GM23338 (cell line): ENCODE results near the gene PITPNC1. TPM values are rescaled to one million over a fixed set of nuclear protein-coding genes. Genes with fewer than 3 reads are reported as not detected.

Experiments
- ATAC-seq: fragments of 200-7000 bp; cut with Tn5 transposase; 3 replicates; pipeline ENCODE4 v1.9.1; 2020
- DNase-seq: peaks from one replicate; pipeline ENCODE4 v3.0.0-alpha.2; 2015; ENCODE audit warnings: low spot score
- H2AFZ ChIP-seq: fragments of 200-600 bp; sonication (generic); 2 replicates; pipeline ENCODE4 v1.8.0; 2016; ENCODE audit warnings: antibody characterized with exemption, mild to moderate bottlenecking, moderate library complexity
- H3F3A ChIP-seq: fragments of 200-600 bp; sonication (generic); replicated peaks from 2 replicates; pipeline ENCODE4 v1.8.0; 2017; ENCODE audit warnings: antibody characterized with exemption, mixed run types, low read depth
- H3K27ac ChIP-seq: fragments of 200-600 bp; sonication (generic); 2 replicates; pipeline ENCODE4 v1.6.1; 2016; ENCODE audit warnings: low read depth
- H3K27me3 ChIP-seq: fragments of 200-600 bp; sonication (generic); 2 replicates; pipeline ENCODE4 v1.8.0; 2016; ENCODE audit warnings: mild to moderate bottlenecking, mixed run types, moderate library complexity; ENCODE audit not compliant: insufficient read depth
- H3K36me3 ChIP-seq: fragments of 200-600 bp; sonication (generic); 2 replicates; pipeline ENCODE4 v1.8.0; 2016; ENCODE audit warnings: mild to moderate bottlenecking; ENCODE audit not compliant: insufficient read depth
- H3K4me1 ChIP-seq: fragments of 200-600 bp; sonication (generic); 2 replicates; pipeline ENCODE4 v1.8.0; 2016; ENCODE audit warnings: mild to moderate bottlenecking, moderate library complexity; ENCODE audit not compliant: insufficient read depth
- H3K4me2 ChIP-seq: fragments of 200-600 bp; sonication (generic); 2 replicates; pipeline ENCODE4 v1.7.1; 2017; ENCODE audit warnings: mixed run types
- H3K4me3 ChIP-seq: fragments of 200-600 bp; sonication (generic); 2 replicates; pipeline ENCODE4 v1.6.1; 2016; ENCODE audit warnings: mixed run types
- H3K79me2 ChIP-seq: fragments of 200-600 bp; sonication (generic); replicated peaks from 2 replicates; pipeline ENCODE4 v1.8.0; 2017; ENCODE audit warnings: mild to moderate bottlenecking; ENCODE audit not compliant: insufficient read depth
- H3K9me2 ChIP-seq: fragments of 200-600 bp; sonication (generic); 2 replicates; pipeline ENCODE4 v1.8.0; 2017; ENCODE audit not compliant: insufficient read depth
- H4K20me1 ChIP-seq: fragments of 200-600 bp; sonication (generic); replicated peaks from 2 replicates; pipeline ENCODE4 v1.8.0; 2017; ENCODE audit warnings: mild to moderate bottlenecking; ENCODE audit not compliant: insufficient read depth
- H3K27ac Mint-ChIP-seq: 2 replicates; pipeline ENCODE4 v1.8.0; 2020; ENCODE audit warnings: inconsistent platforms, mild to moderate bottlenecking, moderate library complexity, mixed read lengths
- H3K27me3 Mint-ChIP-seq: 3 replicates; pipeline ENCODE4 v1.8.0; 2022; ENCODE audit warnings: low read depth, mild to moderate bottlenecking, moderate library complexity, mixed read lengths, inconsistent platforms; ENCODE audit not compliant: insufficient read depth, poor library complexity
- H3K36me3 Mint-ChIP-seq: 3 replicates; pipeline ENCODE4 v1.8.0; 2021; ENCODE audit warnings: low read depth, mild to moderate bottlenecking, inconsistent platforms, moderate library complexity, mixed read lengths
- H3K4me1 Mint-ChIP-seq: 3 replicates; pipeline ENCODE4 v1.8.0; 2020; ENCODE audit warnings: mild to moderate bottlenecking, inconsistent platforms, mixed read lengths
- H3K4me3 Mint-ChIP-seq: 3 replicates; pipeline ENCODE4 v1.8.0; 2021; ENCODE audit warnings: moderate library complexity, mild to moderate bottlenecking, inconsistent platforms, mixed read lengths
- H3K9me3 Mint-ChIP-seq: 3 replicates; pipeline ENCODE4 v1.8.0; 2020; ENCODE audit warnings: moderate library complexity, mild to moderate bottlenecking, inconsistent platforms, mixed read lengths
- CREB1 ChIP-seq: fragments of 250-450 bp; sonication (Bioruptor Pico); IDR thresholded peaks from 2 replicates; pipeline ENCODE4 v1.5.0; 2020; ENCODE audit warnings: low read depth, mild to moderate bottlenecking, moderate library complexity
- EZH2 ChIP-seq: fragments of 200-600 bp; sonication (generic); IDR thresholded peaks from one replicate; pipeline ENCODE4 v1.8.0; 2017; ENCODE audit warnings: antibody characterized with exemption, mild to moderate bottlenecking, low read depth; ENCODE audit not compliant: unreplicated experiment
- NANOG ChIP-seq: IDR thresholded peaks from 2 replicates; pipeline ENCODE4 v1.6.1; 2016; ENCODE audit warnings: antibody characterized with exemption, borderline replicate concordance
- POLR2AphosphoS5 ChIP-seq: IDR thresholded peaks from 2 replicates; pipeline ENCODE4 v1.6.1; 2016; ENCODE audit warnings: antibody characterized with exemption, low read depth
- STAT1 ChIP-seq: IDR thresholded peaks from one replicate; pipeline ENCODE4 v1.6.1; 2016; ENCODE audit warnings: antibody characterized with exemption; ENCODE audit not compliant: unreplicated experiment
- polyA plus RNA-seq: library from polyadenylated mRNA; unstranded; fragments of >200 nt; fragmentation: Nextera tagmentation; extraction: Ambion mirVana; gene quantifications from 2 replicates; pipeline ENCODE4 v1.2.1, GENCODE V29; 2016
- total RNA-seq: library from RNA; depleted of rRNA; stranded (reverse); fragments of >200 nt; shearing (Covaris generic); gene quantifications from 2 replicates; pipeline ENCODE4 v1.2.3, GENCODE V29; 2014
- TF ChIP-seq, protein P1 (sequence below): IDR thresholded peaks from one replicate; pipeline ENCODE4 v1.6.1; 2018; ENCODE audit warnings: antibody characterized with exemption; ENCODE audit not compliant: unreplicated experiment
- TF ChIP-seq, protein P2 (sequence below): fragments of 250-450 bp; sonication (Bioruptor Pico); IDR thresholded peaks from 2 replicates; pipeline ENCODE4 v1.5.0; 2020; ENCODE audit warnings: mild to moderate bottlenecking, moderate library complexity
- TF ChIP-seq, protein P3 (sequence below), 2 experiments: fragments of 200-600 bp in 1 of 2; sonication (generic) in 1 of 2; conservative IDR thresholded peaks; 2 replicates each; pipeline versions ENCODE4 v1.5.1 to v1.6.1; 2016 to 2017; ENCODE audit warnings: antibody characterized with exemption in 2 of 2, low read depth in 2 of 2, mild to moderate bottlenecking in 2 of 2, moderate library complexity in 1 of 2

The PITPNC1 gene
- total and polyA plus RNA-seq, 2 experiments from 2014 or later, result 23.0 to 32.6 TPM

DNA sequence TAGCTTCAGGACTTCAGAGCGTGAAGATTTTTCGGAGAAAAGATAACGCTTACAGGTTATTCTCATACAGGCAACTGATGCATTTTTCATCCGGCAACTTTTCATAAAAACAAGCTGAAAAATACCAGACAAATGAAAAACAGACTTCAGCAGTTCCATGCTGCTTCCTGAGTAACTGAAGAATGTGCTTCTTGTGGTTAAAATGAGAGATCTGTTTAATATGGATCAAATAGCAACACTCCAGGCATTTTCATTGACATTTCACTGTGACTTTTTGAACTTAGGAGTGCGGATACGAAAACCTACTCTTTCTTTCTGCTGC lies 705 bp upstream of the PITPNC1 start:
- H2AFZ ChIP-seq, result peak overlapping the region; percentile 99
- TF ChIP-seq NANOG (no peak), EZH2 (no peak), STAT1 (no peak), POLR2AphosphoS5 (no peak), CREB1 (CRISPR knock-in tag) (no peak)
- TF ChIP-seq, protein P1, sequence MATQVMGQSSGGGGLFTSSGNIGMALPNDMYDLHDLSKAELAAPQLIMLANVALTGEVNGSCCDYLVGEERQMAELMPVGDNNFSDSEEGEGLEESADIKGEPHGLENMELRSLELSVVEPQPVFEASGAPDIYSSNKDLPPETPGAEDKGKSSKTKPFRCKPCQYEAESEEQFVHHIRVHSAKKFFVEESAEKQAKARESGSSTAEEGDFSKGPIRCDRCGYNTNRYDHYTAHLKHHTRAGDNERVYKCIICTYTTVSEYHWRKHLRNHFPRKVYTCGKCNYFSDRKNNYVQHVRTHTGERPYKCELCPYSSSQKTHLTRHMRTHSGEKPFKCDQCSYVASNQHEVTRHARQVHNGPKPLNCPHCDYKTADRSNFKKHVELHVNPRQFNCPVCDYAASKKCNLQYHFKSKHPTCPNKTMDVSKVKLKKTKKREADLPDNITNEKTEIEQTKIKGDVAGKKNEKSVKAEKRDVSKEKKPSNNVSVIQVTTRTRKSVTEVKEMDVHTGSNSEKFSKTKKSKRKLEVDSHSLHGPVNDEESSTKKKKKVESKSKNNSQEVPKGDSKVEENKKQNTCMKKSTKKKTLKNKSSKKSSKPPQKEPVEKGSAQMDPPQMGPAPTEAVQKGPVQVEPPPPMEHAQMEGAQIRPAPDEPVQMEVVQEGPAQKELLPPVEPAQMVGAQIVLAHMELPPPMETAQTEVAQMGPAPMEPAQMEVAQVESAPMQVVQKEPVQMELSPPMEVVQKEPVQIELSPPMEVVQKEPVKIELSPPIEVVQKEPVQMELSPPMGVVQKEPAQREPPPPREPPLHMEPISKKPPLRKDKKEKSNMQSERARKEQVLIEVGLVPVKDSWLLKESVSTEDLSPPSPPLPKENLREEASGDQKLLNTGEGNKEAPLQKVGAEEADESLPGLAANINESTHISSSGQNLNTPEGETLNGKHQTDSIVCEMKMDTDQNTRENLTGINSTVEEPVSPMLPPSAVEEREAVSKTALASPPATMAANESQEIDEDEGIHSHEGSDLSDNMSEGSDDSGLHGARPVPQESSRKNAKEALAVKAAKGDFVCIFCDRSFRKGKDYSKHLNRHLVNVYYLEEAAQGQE, result no peak
- TF ChIP-seq, protein P2, sequence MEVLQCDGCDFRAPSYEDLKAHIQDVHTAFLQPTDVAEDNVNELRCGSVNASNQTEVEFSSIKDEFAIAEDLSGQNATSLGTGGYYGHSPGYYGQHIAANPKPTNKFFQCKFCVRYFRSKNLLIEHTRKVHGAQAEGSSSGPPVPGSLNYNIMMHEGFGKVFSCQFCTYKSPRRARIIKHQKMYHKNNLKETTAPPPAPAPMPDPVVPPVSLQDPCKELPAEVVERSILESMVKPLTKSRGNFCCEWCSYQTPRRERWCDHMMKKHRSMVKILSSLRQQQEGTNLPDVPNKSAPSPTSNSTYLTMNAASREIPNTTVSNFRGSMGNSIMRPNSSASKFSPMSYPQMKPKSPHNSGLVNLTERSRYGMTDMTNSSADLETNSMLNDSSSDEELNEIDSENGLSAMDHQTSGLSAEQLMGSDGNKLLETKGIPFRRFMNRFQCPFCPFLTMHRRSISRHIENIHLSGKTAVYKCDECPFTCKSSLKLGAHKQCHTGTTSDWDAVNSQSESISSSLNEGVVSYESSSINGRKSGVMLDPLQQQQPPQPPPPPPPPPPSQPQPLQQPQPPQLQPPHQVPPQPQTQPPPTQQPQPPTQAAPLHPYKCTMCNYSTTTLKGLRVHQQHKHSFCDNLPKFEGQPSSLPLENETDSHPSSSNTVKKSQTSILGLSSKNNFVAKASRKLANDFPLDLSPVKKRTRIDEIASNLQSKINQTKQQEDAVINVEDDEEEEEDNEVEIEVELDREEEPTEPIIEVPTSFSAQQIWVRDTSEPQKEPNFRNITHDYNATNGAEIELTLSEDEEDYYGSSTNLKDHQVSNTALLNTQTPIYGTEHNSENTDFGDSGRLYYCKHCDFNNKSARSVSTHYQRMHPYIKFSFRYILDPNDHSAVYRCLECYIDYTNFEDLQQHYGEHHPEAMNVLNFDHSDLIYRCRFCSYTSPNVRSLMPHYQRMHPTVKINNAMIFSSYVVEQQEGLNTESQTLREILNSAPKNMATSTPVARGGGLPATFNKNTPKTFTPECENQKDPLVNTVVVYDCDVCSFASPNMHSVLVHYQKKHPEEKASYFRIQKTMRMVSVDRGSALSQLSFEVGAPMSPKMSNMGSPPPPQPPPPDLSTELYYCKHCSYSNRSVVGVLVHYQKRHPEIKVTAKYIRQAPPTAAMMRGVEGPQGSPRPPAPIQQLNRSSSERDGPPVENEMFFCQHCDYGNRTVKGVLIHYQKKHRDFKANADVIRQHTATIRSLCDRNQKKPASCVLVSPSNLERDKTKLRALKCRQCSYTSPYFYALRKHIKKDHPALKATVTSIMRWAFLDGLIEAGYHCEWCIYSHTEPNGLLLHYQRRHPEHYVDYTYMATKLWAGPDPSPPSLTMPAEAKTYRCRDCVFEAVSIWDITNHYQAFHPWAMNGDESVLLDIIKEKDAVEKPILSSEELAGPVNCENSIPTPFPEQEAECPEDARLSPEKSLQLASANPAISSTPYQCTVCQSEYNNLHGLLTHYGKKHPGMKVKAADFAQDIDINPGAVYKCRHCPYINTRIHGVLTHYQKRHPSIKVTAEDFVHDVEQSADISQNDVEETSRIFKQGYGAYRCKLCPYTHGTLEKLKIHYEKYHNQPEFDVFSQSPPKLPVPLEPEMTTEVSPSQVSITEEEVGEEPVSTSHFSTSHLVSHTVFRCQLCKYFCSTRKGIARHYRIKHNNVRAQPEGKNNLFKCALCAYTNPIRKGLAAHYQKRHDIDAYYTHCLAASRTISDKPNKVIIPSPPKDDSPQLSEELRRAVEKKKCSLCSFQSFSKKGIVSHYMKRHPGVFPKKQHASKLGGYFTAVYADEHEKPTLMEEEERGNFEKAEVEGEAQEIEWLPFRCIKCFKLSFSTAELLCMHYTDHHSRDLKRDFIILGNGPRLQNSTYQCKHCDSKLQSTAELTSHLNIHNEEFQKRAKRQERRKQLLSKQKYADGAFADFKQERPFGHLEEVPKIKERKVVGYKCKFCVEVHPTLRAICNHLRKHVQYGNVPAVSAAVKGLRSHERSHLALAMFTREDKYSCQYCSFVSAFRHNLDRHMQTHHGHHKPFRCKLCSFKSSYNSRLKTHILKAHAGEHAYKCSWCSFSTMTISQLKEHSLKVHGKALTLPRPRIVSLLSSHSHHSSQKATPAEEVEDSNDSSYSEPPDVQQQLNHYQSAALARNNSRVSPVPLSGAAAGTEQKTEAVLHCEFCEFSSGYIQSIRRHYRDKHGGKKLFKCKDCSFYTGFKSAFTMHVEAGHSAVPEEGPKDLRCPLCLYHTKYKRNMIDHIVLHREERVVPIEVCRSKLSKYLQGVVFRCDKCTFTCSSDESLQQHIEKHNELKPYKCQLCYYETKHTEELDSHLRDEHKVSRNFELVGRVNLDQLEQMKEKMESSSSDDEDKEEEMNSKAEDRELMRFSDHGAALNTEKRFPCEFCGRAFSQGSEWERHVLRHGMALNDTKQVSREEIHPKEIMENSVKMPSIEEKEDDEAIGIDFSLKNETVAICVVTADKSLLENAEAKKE (CRISPR knock-in tag), result no peak
- TF ChIP-seq, protein P3, sequence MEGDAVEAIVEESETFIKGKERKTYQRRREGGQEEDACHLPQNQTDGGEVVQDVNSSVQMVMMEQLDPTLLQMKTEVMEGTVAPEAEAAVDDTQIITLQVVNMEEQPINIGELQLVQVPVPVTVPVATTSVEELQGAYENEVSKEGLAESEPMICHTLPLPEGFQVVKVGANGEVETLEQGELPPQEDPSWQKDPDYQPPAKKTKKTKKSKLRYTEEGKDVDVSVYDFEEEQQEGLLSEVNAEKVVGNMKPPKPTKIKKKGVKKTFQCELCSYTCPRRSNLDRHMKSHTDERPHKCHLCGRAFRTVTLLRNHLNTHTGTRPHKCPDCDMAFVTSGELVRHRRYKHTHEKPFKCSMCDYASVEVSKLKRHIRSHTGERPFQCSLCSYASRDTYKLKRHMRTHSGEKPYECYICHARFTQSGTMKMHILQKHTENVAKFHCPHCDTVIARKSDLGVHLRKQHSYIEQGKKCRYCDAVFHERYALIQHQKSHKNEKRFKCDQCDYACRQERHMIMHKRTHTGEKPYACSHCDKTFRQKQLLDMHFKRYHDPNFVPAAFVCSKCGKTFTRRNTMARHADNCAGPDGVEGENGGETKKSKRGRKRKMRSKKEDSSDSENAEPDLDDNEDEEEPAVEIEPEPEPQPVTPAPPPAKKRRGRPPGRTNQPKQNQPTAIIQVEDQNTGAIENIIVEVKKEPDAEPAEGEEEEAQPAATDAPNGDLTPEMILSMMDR (conservative IDR thresholded peaks at IDR 0.05; ENCODE audit: low read depth in 2 of 2), result no peak

More for the DNA sequence above, 705 bp upstream of the PITPNC1 start:
- peaks cover 15% of the 10 kb centered on the region for H3K27me3 Mint-ChIP-seq
- peaks cover 31% of the 10 kb centered on the region for H3K79me2 ChIP-seq
- no peaks in the 10 kb centered on the region for H3K36me3 ChIP-seq
- peaks cover 9% of the 10 kb centered on the region; the same call in 2 of the 3 replicates for H3K9me3 Mint-ChIP-seq
- H3K4me1 ChIP-seq, result peaks cover 16% of the 10 kb centered on the region
- H3K9me2 ChIP-seq, result no peaks in the 10 kb centered on the region
- H3K27ac Mint-ChIP-seq, result peak overlapping the region; percentile 96
- peak overlapping the region; percentile 88 for H3K4me3 Mint-ChIP-seq
- peak overlapping the region; percentile 95 for H3K4me2 ChIP-seq
- DNase-seq, result no peak
- peaks cover 21% of the 10 kb centered on the region; the same call in 1 of the 2 replicates for H3F3A ChIP-seq
- H3K4me1 Mint-ChIP-seq, result peaks cover 33% of the 10 kb centered on the region
- H3K4me3 ChIP-seq, result peak overlapping the region; percentile 91
- ATAC-seq, result no peak
- peak overlapping the region; percentile 99 for H3K27ac ChIP-seq
- no peaks in the 10 kb centered on the region for H4K20me1 ChIP-seq
- peaks cover 21% of the 10 kb centered on the region for H3K36me3 Mint-ChIP-seq
- no peaks in the 10 kb centered on the region for H3K27me3 ChIP-seq
